ENCODE results near the gene CDR2. TPM values are rescaled to one million over a fixed set of nuclear protein-coding genes. Genes with fewer than 3 reads are reported as not detected.
"Not testable (repeated sequence)": the region's sequence is repeated elsewhere in the genome, so short reads cannot be mapped to it uniquely, and the experiment has no call there.

CDR2 gene
- polyA plus RNA-seq, 4 donors, result 14.2 to 50.3 (median 45.4) TPM

DNA sequence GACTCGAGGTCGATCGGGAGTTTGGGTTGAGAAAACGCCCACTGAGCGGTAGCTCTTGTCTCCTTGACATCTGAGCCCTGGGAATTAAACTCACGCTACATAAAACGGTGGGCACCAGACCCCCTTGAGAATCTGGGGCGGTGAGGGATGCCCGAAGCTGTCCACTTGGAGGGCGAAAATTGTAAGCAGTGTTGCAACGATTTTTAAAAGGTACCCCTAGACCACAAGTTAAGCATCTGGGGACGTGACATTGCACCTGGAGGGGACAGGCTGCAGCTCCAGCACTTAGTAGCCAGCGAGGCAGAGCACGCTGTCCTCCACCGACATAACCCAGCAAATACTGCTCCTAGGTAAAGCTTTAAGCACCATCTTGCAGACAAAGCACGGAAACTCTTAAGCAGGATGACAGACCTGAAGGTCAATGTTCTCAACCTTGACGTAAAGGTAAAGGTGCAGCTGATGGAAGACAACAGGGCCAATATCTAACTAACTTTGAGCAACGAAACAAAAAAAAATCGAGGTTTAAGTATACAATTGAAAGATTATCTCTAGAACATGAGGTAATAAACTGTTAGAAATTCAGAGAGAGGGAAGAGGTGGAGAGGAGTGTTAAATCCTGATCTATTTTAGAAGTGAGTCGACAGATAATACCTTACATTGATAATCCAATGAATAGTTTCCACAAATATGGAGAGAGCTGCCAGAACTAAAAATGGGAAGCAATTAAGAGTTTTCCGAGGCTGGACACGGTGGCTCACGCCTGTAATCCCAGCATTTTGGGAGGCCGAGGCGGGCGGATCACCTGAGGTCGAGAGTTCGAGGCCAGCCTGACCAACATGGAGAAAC, 921 bp upstream of the CDR2 start:
- no peaks in the 10 kb centered on the region for H3K9me3 ChIP-seq (ENCODE audit: control insufficient read depth in 2 of 2, insufficient read depth in 1 of 2, low read depth in 1 of 2, low read length in 1 of 2)
- peaks cover 0 to 31% (median 7%) of the 10 kb centered on the region in 3 donors for H3K4me1 ChIP-seq (ENCODE audit: control insufficient read depth in 3 of 3, insufficient read depth in 2 of 3, low read depth in 1 of 3, low read length in 2 of 3)
- FAIRE-seq, result no peak
- peak overlapping the region; percentile 73 to 98 (median 78) for H3K27ac ChIP-seq (ENCODE audit: low read depth in 1 of 3, low read length in 2 of 3)
- H3K27me3 ChIP-seq (ENCODE audit: control insufficient read depth in 3 of 3, insufficient read depth in 3 of 3, low read length in 3 of 3), result no peaks in the 10 kb centered on the region
- WGBS, 3 donors, result 25 to 34% (median 28%) methylated on average over 26 to 28 of the region's 28 CpGs
- H3K36me3 ChIP-seq (ENCODE audit: control insufficient read depth in 3 of 3, insufficient read depth in 2 of 3, low read depth in 1 of 3, low read length in 3 of 3), result peaks cover 0 to 4% (median 0%) of the 10 kb centered on the region in 3 donors
- DNase-seq, result peak; percentile 57 to 70
- H3K4me3 ChIP-seq (ENCODE audit: low read depth in 1 of 3, low read length in 3 of 3), result peak overlapping the region; percentile 77 to 95 (median 95)

DNA sequence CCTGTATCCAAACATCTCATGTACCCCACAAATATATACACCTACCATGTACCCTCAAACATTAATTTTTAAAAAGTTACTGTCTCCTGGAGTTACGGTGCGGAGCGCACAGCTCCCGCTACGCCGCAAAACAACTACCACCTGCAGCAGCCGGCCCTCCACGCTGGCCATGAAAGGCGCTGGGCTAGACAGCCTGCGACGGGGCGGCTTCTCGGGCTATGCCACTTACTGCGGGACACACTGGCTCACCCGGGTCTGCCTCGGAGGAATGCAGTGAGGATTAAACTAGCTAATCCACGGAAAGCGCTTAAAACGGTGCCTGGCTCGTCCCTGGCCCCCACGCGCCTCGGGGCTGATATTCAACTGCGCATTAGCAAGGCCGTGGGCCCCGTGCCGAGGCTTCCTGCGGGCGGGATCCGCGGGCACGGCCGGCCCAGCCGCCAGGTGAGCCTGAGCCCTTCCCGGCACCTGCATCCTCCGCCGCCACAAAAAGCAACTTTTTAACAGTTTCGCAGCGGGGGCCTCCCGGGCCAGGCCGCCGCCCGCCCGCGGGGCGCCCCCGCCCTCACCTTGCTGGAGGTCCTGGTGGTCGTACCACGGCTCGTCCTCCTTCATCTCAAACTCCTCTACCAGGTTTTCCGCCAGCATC, 633 bp downstream of the CDR2 start:
- Histone ChIP-seq H3K4me1 (ENCODE audit: control insufficient read depth in 3 of 3, insufficient read depth in 2 of 3, low read depth in 1 of 3, low read length in 2 of 3) (peaks cover 0 to 45% (median 14%) of the 10 kb centered on the region in 3 donors), H3K9me3 (ENCODE audit: control insufficient read depth in 2 of 2, insufficient read depth in 1 of 2, low read depth in 1 of 2, low read length in 1 of 2) (no peaks in the 10 kb centered on the region), H3K27ac (ENCODE audit: low read depth in 1 of 3, low read length in 2 of 3) (peak overlapping the region; percentile 90 to 98 (median 94)), H3K27me3 (ENCODE audit: control insufficient read depth in 3 of 3, insufficient read depth in 3 of 3, low read length in 3 of 3) (no peaks in the 10 kb centered on the region), H3K36me3 (ENCODE audit: control insufficient read depth in 3 of 3, insufficient read depth in 2 of 3, low read depth in 1 of 3, low read length in 3 of 3) (peaks cover 0 to 4% (median 0%) of the 10 kb centered on the region in 3 donors), H3K4me3 (ENCODE audit: low read depth in 1 of 3, low read length in 3 of 3) (peak overlapping the region; percentile 95 to 98 (median 95))
- FAIRE-seq (no peak), DNase-seq (peak; percentile 36 to 83)
- 0 to 1% (median 1%) methylated on average over 47 to 51 of the region's 51 CpGs for WGBS, 3 donors

DNA sequence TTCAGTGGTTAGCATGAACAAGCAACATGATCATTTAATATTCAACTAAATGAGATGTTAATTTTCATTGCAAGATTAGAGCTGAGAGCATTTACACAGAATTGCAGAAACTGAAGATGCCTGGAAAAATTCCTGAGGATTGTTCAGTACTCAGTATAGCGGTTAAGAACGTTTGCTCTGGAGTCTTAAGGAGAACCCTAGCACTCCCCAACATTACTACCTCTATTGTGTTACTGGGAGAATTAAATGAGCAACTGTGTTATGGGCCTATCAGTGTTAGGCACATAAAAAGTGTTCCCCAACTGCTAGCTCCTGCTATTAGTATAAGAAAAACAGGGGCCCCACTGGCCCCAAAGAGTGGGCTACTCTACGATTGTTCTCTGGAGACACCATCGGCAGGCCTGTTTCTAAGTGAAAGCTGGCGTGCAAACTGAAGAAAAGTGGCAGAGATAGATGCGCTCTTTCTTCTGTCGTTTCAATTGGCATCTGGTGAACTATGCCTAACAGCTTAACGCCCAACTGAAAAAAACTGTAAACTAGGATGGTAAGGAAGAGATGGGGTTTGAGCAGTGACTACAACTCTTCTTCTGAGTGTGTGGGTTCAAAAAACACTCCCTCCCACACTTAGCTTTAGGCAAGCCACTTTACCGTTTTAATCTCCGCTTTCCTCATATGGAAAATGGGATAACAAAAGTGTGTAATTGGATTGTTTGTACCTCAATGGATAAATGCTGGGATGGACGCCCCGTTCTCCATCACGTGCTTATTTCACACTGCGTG, 1.3 kb downstream of the CDR2 start:
- FAIRE-seq (no peak), DNase-seq (peak; percentile 31 to 37)
- Histone ChIP-seq H3K27me3 (ENCODE audit: control insufficient read depth in 3 of 3, insufficient read depth in 3 of 3, low read length in 3 of 3) (no peaks in the 10 kb centered on the region), H3K36me3 (ENCODE audit: control insufficient read depth in 3 of 3, insufficient read depth in 2 of 3, low read depth in 1 of 3, low read length in 3 of 3) (peaks cover 0 to 4% (median 0%) of the 10 kb centered on the region in 3 donors), H3K27ac (ENCODE audit: low read depth in 1 of 3, low read length in 2 of 3) (peak overlapping the region; percentile 90 to 98 (median 94)), H3K9me3 (ENCODE audit: control insufficient read depth in 2 of 2, insufficient read depth in 1 of 2, low read depth in 1 of 2, low read length in 1 of 2) (no peaks in the 10 kb centered on the region), H3K4me1 (ENCODE audit: control insufficient read depth in 3 of 3, insufficient read depth in 2 of 3, low read depth in 1 of 3, low read length in 2 of 3) (peaks cover 0 to 51% (median 14%) of the 10 kb centered on the region in 3 donors), H3K4me3 (ENCODE audit: low read depth in 1 of 3, low read length in 3 of 3) (peak overlapping the region; percentile 95 to 98 (median 95))
- WGBS, 3 donors, result 11 to 29% (median 12%) methylated on average over 14 of the region's 14 CpGs

DNA sequence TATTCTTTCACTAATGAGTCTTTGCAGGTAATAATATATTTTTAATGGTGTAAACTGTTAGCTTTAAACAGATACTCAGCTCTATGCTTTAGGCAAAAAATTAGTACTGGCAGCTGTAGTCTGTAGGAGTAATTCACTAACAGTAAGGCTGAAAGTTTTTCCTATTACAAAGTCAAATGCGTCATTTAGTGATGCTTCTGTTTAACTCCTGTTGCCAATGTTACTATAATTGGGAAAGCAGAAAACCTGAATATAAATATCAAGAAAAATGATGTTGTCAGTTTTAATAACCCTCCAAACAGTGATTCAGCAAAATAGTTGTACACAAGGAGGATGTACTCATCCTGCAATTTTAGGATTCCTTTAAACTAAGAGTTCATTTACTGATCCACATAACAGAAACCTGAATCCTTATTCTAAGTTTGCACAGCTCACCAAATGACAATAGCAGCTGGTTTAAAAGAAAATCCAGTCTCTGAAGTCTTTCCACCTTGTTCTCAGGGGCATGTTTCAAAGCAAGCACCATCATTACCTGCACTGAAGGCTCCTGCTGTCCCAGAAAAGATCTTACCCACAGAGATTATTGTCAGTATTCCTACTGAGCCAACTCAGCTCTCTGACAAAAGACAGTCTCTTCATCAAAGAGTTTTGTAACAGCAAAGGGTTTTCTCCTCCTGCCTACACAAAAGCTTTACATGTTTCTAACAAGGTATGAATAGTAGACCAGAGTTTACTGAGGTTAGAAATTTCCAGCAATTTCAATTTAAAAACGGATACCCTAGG, 4.2 kb downstream of the CDR2 start:
- DNase-seq, result no peak
- no peak overlapping the region for H3K4me3 ChIP-seq (ENCODE audit: low read depth in 1 of 3, low read length in 3 of 3)
- 61 to 70% (median 67%) methylated on average over 2 of the region's 2 CpGs for WGBS, 3 donors
- peak overlapping the region; percentile 16 to 98 (median 73) for H3K27ac ChIP-seq (ENCODE audit: low read depth in 1 of 3, low read length in 2 of 3)
- peaks cover 10 to 46% (median 20%) of the 10 kb centered on the region in 3 donors for H3K4me1 ChIP-seq (ENCODE audit: control insufficient read depth in 3 of 3, insufficient read depth in 2 of 3, low read depth in 1 of 3, low read length in 2 of 3)
- peaks cover 0 to 8% (median 5%) of the 10 kb centered on the region in 3 donors for H3K36me3 ChIP-seq (ENCODE audit: control insufficient read depth in 3 of 3, insufficient read depth in 2 of 3, low read depth in 1 of 3, low read length in 3 of 3)
- no peak for FAIRE-seq
- no peaks in the 10 kb centered on the region for H3K9me3 ChIP-seq (ENCODE audit: control insufficient read depth in 2 of 2, insufficient read depth in 1 of 2, low read depth in 1 of 2, low read length in 1 of 2)
- H3K27me3 ChIP-seq (ENCODE audit: control insufficient read depth in 3 of 3, insufficient read depth in 3 of 3, low read length in 3 of 3), result no peaks in the 10 kb centered on the region

DNA sequence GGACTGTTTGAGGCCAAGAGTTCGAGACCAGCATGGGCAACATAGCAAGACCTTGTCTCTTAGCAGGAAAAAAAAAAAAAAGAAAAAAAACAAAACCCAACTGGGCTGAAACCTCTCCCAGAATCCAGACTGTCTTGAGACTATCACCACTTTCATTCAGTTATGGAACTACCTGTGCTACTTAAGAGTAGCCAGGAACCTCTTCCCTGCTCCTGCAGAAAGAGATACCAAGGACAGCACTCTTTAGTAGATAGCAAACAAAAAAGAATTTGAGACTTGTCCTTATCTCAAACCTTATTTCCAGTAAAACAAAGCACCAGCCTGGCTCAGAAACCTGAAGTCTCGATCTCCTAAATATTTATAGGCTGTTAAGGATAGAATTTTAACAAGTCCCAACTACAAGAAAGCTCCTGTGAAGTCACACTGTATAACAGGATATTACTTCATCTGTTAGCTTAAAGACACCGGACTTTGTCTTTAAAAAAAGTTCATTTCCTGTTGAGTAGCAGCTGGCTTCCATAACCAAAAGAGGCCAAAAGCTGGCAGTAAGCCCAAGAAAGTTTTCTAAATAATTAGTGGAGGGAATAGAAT, 5.1 kb downstream of the CDR2 start:
- Histone ChIP-seq H3K4me1 (ENCODE audit: control insufficient read depth in 3 of 3, insufficient read depth in 2 of 3, low read depth in 1 of 3, low read length in 2 of 3) (peaks cover 10 to 44% (median 20%) of the 10 kb centered on the region in 3 donors), H3K27me3 (ENCODE audit: control insufficient read depth in 3 of 3, insufficient read depth in 3 of 3, low read length in 3 of 3) (no peaks in the 10 kb centered on the region), H3K9me3 (ENCODE audit: control insufficient read depth in 2 of 2, insufficient read depth in 1 of 2, low read depth in 1 of 2, low read length in 1 of 2) (no peaks in the 10 kb centered on the region), H3K36me3 (ENCODE audit: control insufficient read depth in 3 of 3, insufficient read depth in 2 of 3, low read depth in 1 of 3, low read length in 3 of 3) (peaks cover 4 to 11% (median 9%) of the 10 kb centered on the region in 3 donors), H3K4me3 (ENCODE audit: low read depth in 1 of 3, low read length in 3 of 3) (no peak overlapping the region), H3K27ac (ENCODE audit: low read depth in 1 of 3, low read length in 2 of 3) (peak overlapping the region; percentile 62 to 98 (median 91))
- FAIRE-seq (no peak), DNase-seq (peak; percentile 66 to 71)
- 26 to 36% (median 29%) methylated on average over 3 of the region's 3 CpGs for WGBS, 3 donors

DNA sequence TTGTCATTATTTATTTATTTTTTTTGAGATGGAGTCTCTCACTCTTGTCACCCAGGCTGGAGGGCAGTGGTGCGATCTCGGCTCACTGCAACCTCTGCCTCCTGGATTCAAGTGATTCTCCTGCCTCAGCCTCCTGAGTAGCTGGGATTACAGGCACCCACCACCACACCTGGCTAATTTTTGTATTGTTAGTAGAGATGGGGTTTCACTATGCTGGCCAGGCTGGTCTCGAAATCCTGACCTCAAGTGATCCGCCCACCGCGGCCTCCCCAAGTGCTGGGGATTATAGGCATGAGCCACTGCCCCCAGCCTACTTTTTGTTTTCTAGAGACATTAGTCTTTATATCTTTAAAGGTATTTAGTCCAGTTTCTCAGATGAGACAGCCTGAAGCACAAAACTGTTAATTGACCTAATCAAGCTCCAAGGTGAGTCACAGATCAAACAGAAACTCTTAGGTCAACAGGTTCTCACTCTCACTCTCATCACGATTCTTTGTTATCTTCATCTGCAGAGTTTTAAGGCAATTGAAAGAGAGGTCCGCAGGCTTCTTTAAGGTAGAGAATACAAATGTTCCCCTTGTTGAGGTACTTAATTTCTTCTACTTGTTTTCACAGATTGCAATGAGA, 6.1 kb downstream of the CDR2 start:
- not testable (repeated sequence) for H3K4me3 ChIP-seq (ENCODE audit: low read depth in 1 of 3, low read length in 3 of 3); H3K9me3 ChIP-seq (ENCODE audit: control insufficient read depth in 2 of 2, insufficient read depth in 1 of 2, low read depth in 1 of 2, low read length in 1 of 2); FAIRE-seq; H3K27me3 ChIP-seq (ENCODE audit: control insufficient read depth in 3 of 3, insufficient read depth in 3 of 3, low read length in 3 of 3)
- WGBS, 3 donors, result 60 to 83% (median 77%) methylated on average over 8 of the region's 8 CpGs
- peak; percentile 64 to 73 for DNase-seq
- Histone ChIP-seq H3K36me3 (ENCODE audit: control insufficient read depth in 3 of 3, insufficient read depth in 2 of 3, low read depth in 1 of 3, low read length in 3 of 3) (peaks cover 6 to 18% (median 15%) of the 10 kb centered on the region in 3 donors), H3K4me1 (ENCODE audit: control insufficient read depth in 3 of 3, insufficient read depth in 2 of 3, low read depth in 1 of 3, low read length in 2 of 3) (peaks cover 10 to 44% (median 20%) of the 10 kb centered on the region in 3 donors), H3K27ac (ENCODE audit: low read depth in 1 of 3, low read length in 2 of 3) (peak overlapping the region; percentile 62 to 98 (median 91))

DNA sequence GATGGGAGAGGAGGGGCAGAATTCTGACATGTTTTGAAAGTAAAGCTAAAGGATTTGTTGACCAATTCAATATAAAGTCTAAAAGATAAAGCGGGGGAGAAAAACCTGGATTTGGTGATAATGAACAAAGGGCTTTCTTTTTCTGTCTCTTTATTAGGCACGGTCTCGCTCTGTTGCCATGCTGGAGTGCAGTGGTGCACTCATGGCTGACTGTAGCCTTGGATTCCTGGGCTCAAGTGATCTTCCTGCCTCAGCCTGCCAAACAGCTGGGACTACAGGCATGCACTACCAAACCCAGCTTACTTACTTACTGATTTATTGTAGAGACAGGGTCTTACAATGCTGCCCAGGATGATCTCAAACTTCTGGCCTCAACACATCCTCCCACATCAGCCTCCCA, 7.5 kb downstream of the CDR2 start:
- FAIRE-seq, result no peak

More for the DNA sequence above, 7.5 kb downstream of the CDR2 start:
- Histone ChIP-seq H3K9me3 (ENCODE audit: control insufficient read depth in 2 of 2, insufficient read depth in 1 of 2, low read depth in 1 of 2, low read length in 1 of 2) (no peaks in the 10 kb centered on the region), H3K27ac (ENCODE audit: low read depth in 1 of 3, low read length in 2 of 3) (peak overlapping the region in 1 of 3 donors; percentile 5), H3K4me3 (ENCODE audit: low read depth in 1 of 3, low read length in 3 of 3) (no peak overlapping the region), H3K36me3 (ENCODE audit: control insufficient read depth in 3 of 3, insufficient read depth in 2 of 3, low read depth in 1 of 3, low read length in 3 of 3) (peaks cover 9 to 23% (median 22%) of the 10 kb centered on the region in 3 donors), H3K4me1 (ENCODE audit: control insufficient read depth in 3 of 3, insufficient read depth in 2 of 3, low read depth in 1 of 3, low read length in 2 of 3) (peaks cover 10 to 32% (median 19%) of the 10 kb centered on the region in 3 donors), H3K27me3 (ENCODE audit: control insufficient read depth in 3 of 3, insufficient read depth in 3 of 3, low read length in 3 of 3) (no peaks in the 10 kb centered on the region)
- no peak for DNase-seq
- WGBS, 3 donors, result 95 to 97% (median 96%) methylated on average over 3 of the region's 3 CpGs
